SK-N-SH (cell line): ENCODE data around the gene ATP6V0B.

ENCODE experiments used
- EP300 ChIP-seq, 2 experiments: IDR thresholded peaks; 2 replicates each; pipeline versions ENCODE4 v1.4.0 to v1.6.1; 2012; ENCODE audit warnings: borderline replicate concordance in 1 of 2, low read depth in 1 of 2, low read length in 1 of 2
- FOXM1 ChIP-seq: IDR thresholded peaks from 2 replicates; pipeline ENCODE4 v1.4.0; 2012; ENCODE audit warnings: low read depth, mild to moderate bottlenecking
- RCOR1 ChIP-seq: fragments of 150-350 bp; IDR thresholded peaks from 2 replicates; pipeline ENCODE4 v1.6.1; 2017; ENCODE audit warnings: antibody characterized with exemption, low read length
- TF ChIP-seq, protein P1 (sequence below): fragments of 200-600 bp; sonication (generic); IDR thresholded peaks from 2 replicates; pipeline ENCODE4 v1.6.1; 2017; ENCODE audit warnings: antibody characterized with exemption, mild to moderate bottlenecking, moderate library complexity
- TF ChIP-seq, protein P2 (sequence below): IDR thresholded peaks from 2 replicates; pipeline ENCODE4; 2012

DNA sequence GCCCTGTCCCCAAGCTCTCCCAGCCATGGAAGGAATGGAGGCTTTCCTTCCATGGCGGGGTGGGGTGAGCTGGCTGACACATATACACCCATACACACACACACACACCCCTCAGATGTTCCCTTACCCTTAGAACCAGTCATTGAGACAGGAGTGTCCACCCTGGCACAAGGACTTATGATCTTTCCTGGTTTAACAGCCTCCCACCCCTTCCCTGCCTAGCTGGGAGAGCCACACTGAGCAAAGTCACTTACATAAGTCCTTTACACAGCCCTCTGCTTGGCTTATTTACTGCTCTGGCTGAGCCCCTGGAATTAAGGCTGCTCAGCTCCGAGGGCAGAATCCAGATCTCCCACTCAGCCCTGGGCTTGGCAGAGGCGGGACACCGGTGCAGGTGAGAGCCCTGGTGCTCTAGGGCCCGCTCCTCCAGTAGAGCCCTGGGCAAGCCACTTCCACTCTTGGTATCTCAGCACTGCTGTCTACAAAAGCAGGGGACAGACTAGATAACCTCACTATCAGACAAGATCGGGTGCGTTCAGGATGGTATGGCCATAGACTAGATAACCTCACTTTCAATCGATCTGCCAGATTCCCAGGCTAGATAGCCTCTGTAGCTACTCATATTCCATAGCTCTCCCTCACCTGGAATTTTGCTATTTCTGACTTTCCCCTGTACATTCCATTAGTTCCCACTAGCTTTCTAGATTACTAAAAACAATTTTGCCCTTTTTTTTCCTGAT, 39.8 kb downstream of the ATP6V0B start:
- TF ChIP-seq, protein P1, sequence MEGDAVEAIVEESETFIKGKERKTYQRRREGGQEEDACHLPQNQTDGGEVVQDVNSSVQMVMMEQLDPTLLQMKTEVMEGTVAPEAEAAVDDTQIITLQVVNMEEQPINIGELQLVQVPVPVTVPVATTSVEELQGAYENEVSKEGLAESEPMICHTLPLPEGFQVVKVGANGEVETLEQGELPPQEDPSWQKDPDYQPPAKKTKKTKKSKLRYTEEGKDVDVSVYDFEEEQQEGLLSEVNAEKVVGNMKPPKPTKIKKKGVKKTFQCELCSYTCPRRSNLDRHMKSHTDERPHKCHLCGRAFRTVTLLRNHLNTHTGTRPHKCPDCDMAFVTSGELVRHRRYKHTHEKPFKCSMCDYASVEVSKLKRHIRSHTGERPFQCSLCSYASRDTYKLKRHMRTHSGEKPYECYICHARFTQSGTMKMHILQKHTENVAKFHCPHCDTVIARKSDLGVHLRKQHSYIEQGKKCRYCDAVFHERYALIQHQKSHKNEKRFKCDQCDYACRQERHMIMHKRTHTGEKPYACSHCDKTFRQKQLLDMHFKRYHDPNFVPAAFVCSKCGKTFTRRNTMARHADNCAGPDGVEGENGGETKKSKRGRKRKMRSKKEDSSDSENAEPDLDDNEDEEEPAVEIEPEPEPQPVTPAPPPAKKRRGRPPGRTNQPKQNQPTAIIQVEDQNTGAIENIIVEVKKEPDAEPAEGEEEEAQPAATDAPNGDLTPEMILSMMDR, result no peak
- TF ChIP-seq RCOR1, result no peak
- TF ChIP-seq FOXM1, result no peak
- TF ChIP-seq, protein P2, sequence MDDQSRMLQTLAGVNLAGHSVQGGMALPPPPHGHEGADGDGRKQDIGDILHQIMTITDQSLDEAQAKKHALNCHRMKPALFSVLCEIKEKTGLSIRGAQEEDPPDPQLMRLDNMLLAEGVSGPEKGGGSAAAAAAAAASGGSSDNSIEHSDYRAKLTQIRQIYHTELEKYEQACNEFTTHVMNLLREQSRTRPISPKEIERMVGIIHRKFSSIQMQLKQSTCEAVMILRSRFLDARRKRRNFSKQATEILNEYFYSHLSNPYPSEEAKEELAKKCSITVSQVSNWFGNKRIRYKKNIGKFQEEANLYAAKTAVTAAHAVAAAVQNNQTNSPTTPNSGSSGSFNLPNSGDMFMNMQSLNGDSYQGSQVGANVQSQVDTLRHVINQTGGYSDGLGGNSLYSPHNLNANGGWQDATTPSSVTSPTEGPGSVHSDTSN, result no peak
- TF ChIP-seq EP300 (IDR thresholded peaks at IDR 0.05; ENCODE audit: borderline replicate concordance in 1 of 2, low read depth in 1 of 2, low read length in 1 of 2), result no peak
